GM12872 (cell line): ENCODE data around the gene SEC14L1.

Experiments used
- CTCF ChIP-seq: IDR thresholded peaks from 3 replicates; pipeline ENCODE4 v1.5.1; 2011; ENCODE audit warnings: low read depth, mild to moderate bottlenecking, low read length, moderate library complexity; ENCODE audit not compliant: insufficient read depth

SEC14L1 gene

GRCh38 chr17:77130525-77130924 is 10.2 kb upstream of the SEC14L1 start:
- no peak for TF ChIP-seq CTCF

- TF ChIP-seq CTCF = no peak
These were observed 8.9 kb upstream of the SEC14L1 start for GRCh38 chr17:77131904-77132303.

GRCh38 chr17:77132411-77133086 is 8.2 kb upstream of the SEC14L1 start:
- no peak for TF ChIP-seq CTCF

- TF ChIP-seq CTCF = no peak
These were observed 7.6 kb upstream of the SEC14L1 start for GRCh38 chr17:77133087-77133638.

GRCh38 chr17:77136420-77136767 is 4.4 kb upstream of the SEC14L1 start:
- no peak for TF ChIP-seq CTCF

GRCh38 chr17:77137111-77137510 is 3.7 kb upstream of the SEC14L1 start:
- no peak for TF ChIP-seq CTCF

- TF ChIP-seq CTCF = no peak
These were observed 447 bp upstream of the SEC14L1 start for GRCh38 chr17:77140166-77140877.
